Stimulated activated CD4-positive, alpha-beta T cell treated with anti-CD3 and anti-CD28 coated beads, TNF-alpha, amount 100 ng/mL, for 4 hours (primary cell): ENCODE results near the gene SMARCAL1.

Source experiments
- DNase-seq, 3 experiments: peaks; one replicate each; pipeline ENCODE4 v3.0.0-alpha.2; 2020; ENCODE audit warnings: low read depth in 3 of 3

SMARCAL1 gene

GRCh38 chr2:216392945-216393840 is 19.1 kb upstream of the SMARCAL1 start:
- no peak for DNase-seq

- no peak for DNase-seq
These were observed 17.4 kb upstream of the SMARCAL1 start for GRCh38 chr2:216394881-216395280.

- DNase-seq: no peak
These were observed 12.7 kb upstream of the SMARCAL1 start for GRCh38 chr2:216399621-216400020.

- no peak for DNase-seq
These were observed 9.5 kb upstream of the SMARCAL1 start for GRCh38 chr2:216402751-216403150.

- peak in 2 of 3 experiments; percentile 10 to 18 for DNase-seq
These were observed 8.2 kb upstream of the SMARCAL1 start for GRCh38 chr2:216404010-216404618.

- no peak for DNase-seq
These were observed 6.7 kb upstream of the SMARCAL1 start for GRCh38 chr2:216405588-216405987.

- DNase-seq: no peak
These were observed 5.5 kb upstream of the SMARCAL1 start for GRCh38 chr2:216406826-216407225.

- no peak for DNase-seq
These were observed 3.6 kb upstream of the SMARCAL1 start for GRCh38 chr2:216408426-216409290.

- DNase-seq: no peak
These were observed 1.7 kb upstream of the SMARCAL1 start for GRCh38 chr2:216410550-216410949.

- DNase-seq: no peak
These were observed 1.6 kb downstream of the SMARCAL1 start for GRCh38 chr2:216413882-216414281.

- no peak for DNase-seq
These were observed 2.6 kb downstream of the SMARCAL1 start for GRCh38 chr2:216414772-216415319.

- DNase-seq: no peak
These were observed 3.3 kb downstream of the SMARCAL1 start for GRCh38 chr2:216415541-216415940.

GRCh38 chr2:216416571-216417307 is 4.5 kb downstream of the SMARCAL1 start:
- no peak for DNase-seq

GRCh38 chr2:216418981-216419380 is 6.7 kb downstream of the SMARCAL1 start:
- no peak for DNase-seq

GRCh38 chr2:216420367-216421101 is 8.2 kb downstream of the SMARCAL1 start:
- no peak for DNase-seq

GRCh38 chr2:216423071-216423470 is 10.8 kb downstream of the SMARCAL1 start:
- no peak for DNase-seq

- DNase-seq: no peak
These were observed 12.0 kb downstream of the SMARCAL1 start for GRCh38 chr2:216424274-216424673.

GRCh38 chr2:216425008-216425787 is 12.9 kb downstream of the SMARCAL1 start:
- DNase-seq: no peak

- DNase-seq: no peak
These were observed 14.0 kb downstream of the SMARCAL1 start for GRCh38 chr2:216426166-216426777.
